ENCODE measurements around the gene ADGRB2.

Gene ADGRB2

GRCh38 chr1:31685795-31686194, 78.3 kb downstream of the ADGRB2 start:
- DNase-seq (ENCODE audit: low read depth in 1 of 2, low spot score in 1 of 2) = no peak

GRCh38 chr1:31683997-31684396, 80.1 kb downstream of the ADGRB2 start:
- no peak for DNase-seq (ENCODE audit: low read depth in 1 of 2, low spot score in 1 of 2)

GRCh38 chr1:31681415-31681814, 82.7 kb downstream of the ADGRB2 start:
- no peak for DNase-seq (ENCODE audit: low read depth in 1 of 2, low spot score in 1 of 2)

- DNase-seq (ENCODE audit: low read depth in 1 of 2, low spot score in 1 of 2) = no peak
Measured at GRCh38 chr1:31679676-31680230, 84.4 kb downstream of the ADGRB2 start.

GRCh38 chr1:31679091-31679490, 85.0 kb downstream of the ADGRB2 start:
- no peak for DNase-seq (ENCODE audit: low read depth in 1 of 2, low spot score in 1 of 2)

- DNase-seq (ENCODE audit: low read depth in 1 of 2, low spot score in 1 of 2) = no peak
Measured at GRCh38 chr1:31678681-31679080, 85.5 kb downstream of the ADGRB2 start.

- no peak for DNase-seq (ENCODE audit: low read depth in 1 of 2, low spot score in 1 of 2)
Measured at GRCh38 chr1:31677949-31678348, 86.2 kb downstream of the ADGRB2 start.

- DNase-seq (ENCODE audit: low read depth in 1 of 2, low spot score in 1 of 2) = no peak
Measured at GRCh38 chr1:31677401-31677800, 86.7 kb downstream of the ADGRB2 start.

Measured in activated CD4-positive, alpha-beta T cell treated with anti-CD3 and anti-CD28 coated beads, Interleukin-2, amount 50 U/mL, for 24 hours (primary cell).